NCI-H510A (cell line): ENCODE data around the gene CYTH1.
A peak's percentile ranks its signal among the peaks of the same experiment; 100 is the strongest.

Source experiments
- DNase-seq: peaks from one replicate; lab custom pipeline; 2025; lab: John Stamatoyannopoulos, UW

Gene CYTH1

GRCh38 chr17:78715876-78716275, 66.2 kb downstream of the CYTH1 start:
- DNase-seq: no peak

- DNase-seq: no peak
These were observed 66.9 kb downstream of the CYTH1 start for GRCh38 chr17:78715000-78715771.

GRCh38 chr17:78714534-78714933, 67.5 kb downstream of the CYTH1 start:
- DNase-seq: no peak

GRCh38 chr17:78712043-78712442, 70.0 kb downstream of the CYTH1 start:
- DNase-seq: no peak

- DNase-seq: no peak
These were observed 71.5 kb downstream of the CYTH1 start for GRCh38 chr17:78710607-78711006.

- no peak for DNase-seq
These were observed 72.3 kb downstream of the CYTH1 start for GRCh38 chr17:78709751-78710181.

GRCh38 chr17:78709119-78709681, 72.9 kb downstream of the CYTH1 start:
- DNase-seq: no peak

- peak; percentile 41 for DNase-seq
These were observed 73.5 kb downstream of the CYTH1 start for GRCh38 chr17:78708510-78708973.

GRCh38 chr17:78707923-78708322, 74.2 kb downstream of the CYTH1 start:
- DNase-seq: no peak

- no peak for DNase-seq
These were observed 75.1 kb downstream of the CYTH1 start for GRCh38 chr17:78707016-78707415.

- no peak for DNase-seq
These were observed 75.7 kb downstream of the CYTH1 start for GRCh38 chr17:78706271-78706915.

- no peak for DNase-seq
These were observed 77.0 kb downstream of the CYTH1 start for GRCh38 chr17:78705071-78705470.

- DNase-seq: no peak
These were observed 77.5 kb downstream of the CYTH1 start for GRCh38 chr17:78704594-78704993.

- DNase-seq: no peak
These were observed 84.3 kb downstream of the CYTH1 start for GRCh38 chr17:78697554-78698343.

GRCh38 chr17:78697122-78697521, 85.0 kb downstream of the CYTH1 start:
- DNase-seq: no peak

- no peak for DNase-seq
These were observed 85.8 kb downstream of the CYTH1 start for GRCh38 chr17:78696016-78696982.

- no peak for DNase-seq
These were observed 87.1 kb downstream of the CYTH1 start for GRCh38 chr17:78694805-78695531.

GRCh38 chr17:78693346-78694083, 88.6 kb downstream of the CYTH1 start:
- no peak for DNase-seq

GRCh38 chr17:78692460-78693010, 89.5 kb downstream of the CYTH1 start:
- no peak for DNase-seq
